T-cell (primary cell): ENCODE measurements around the gene VAMP2. TPM values are rescaled to one million over a fixed set of nuclear protein-coding genes. Genes with fewer than 3 reads are reported as not detected.
A peak's percentile ranks its signal among the peaks of the same experiment; 100 is the strongest.

Experiments
- ATAC-seq, 4 experiments: fragments of 200-7000 bp in 3 of 4; fragments of 150-1000 bp in 1 of 4; cut with Tn5 transposase; replicated peaks in 1 of 4; 1 replicate in 3 of 4; 2 replicates in 1 of 4; pipeline ENCODE4 v1.10.0; 2021; ENCODE audit warnings: moderate library complexity in 3 of 4, mild to moderate bottlenecking in 2 of 4, moderate number of reproducible peaks in 1 of 4
- CTCF ChIA-PET, 2 donors: fragments of 300-600 bp; sonication (Branson Sonifier 250); formaldehyde crosslinking; loops; one replicate each; lab custom pipeline; 2022; ENCODE audit warnings: antibody characterized with exemption in 2 of 2; lab: Charles Lee
- POLR2A ChIA-PET, 2 donors: fragments of 300-600 bp; sonication (Branson Sonifier 250); formaldehyde crosslinking; loops; one replicate each; lab custom pipeline; 2022; ENCODE audit warnings: antibody characterized with exemption in 2 of 2; lab: Charles Lee
- DNase-seq, 35 experiments: peaks; one replicate each; pipeline versions ENCODE4 v3.0.0 to v3.0.0-alpha.2; 2013 to 2023
- H3K27ac ChIP-seq: one replicate; pipeline ENCODE4 v1.5.1; 2013; ENCODE audit warnings: low read length
- H3K27me3 ChIP-seq, 2 experiments: replicated peaks in 1 of 2; 1 replicate in 1 of 2; 2 replicates in 1 of 2; pipeline versions ENCODE4 v1.6.1 to v1.7.0; 2013; ENCODE audit warnings: low read length in 1 of 2, mixed read lengths in 1 of 2; ENCODE audit not compliant: control insufficient read depth in 2 of 2, insufficient read depth in 2 of 2; ENCODE audit errors: extremely low read depth in 1 of 2
- H3K36me3 ChIP-seq, 2 donors: 1 replicate in 1 of 2; 2 replicates in 1 of 2; pipeline versions ENCODE4 v1.6.1 to v1.7.0; 2013; ENCODE audit warnings: low read length in 1 of 2; ENCODE audit not compliant: control insufficient read depth in 2 of 2, insufficient read depth in 1 of 2; ENCODE audit errors: extremely low read depth in 1 of 2
- H3K4me1 ChIP-seq, 2 experiments: 1 replicate in 1 of 2; 2 replicates in 1 of 2; pipeline versions ENCODE4 v1.6.1 to v1.7.0; 2013; ENCODE audit warnings: low read length in 2 of 2, mixed read lengths in 1 of 2; ENCODE audit not compliant: insufficient read depth in 2 of 2, control insufficient read depth in 1 of 2; ENCODE audit errors: extremely low read depth in 1 of 2
- H3K4me3 ChIP-seq, 2 donors: 1 replicate in 1 of 2; 2 replicates in 1 of 2; pipeline versions ENCODE4 v1.5.1 to v1.7.0; 2013; ENCODE audit warnings: mild to moderate bottlenecking in 2 of 2, low read length in 1 of 2, moderate library complexity in 1 of 2; ENCODE audit not compliant: control insufficient read depth in 1 of 2; ENCODE audit errors: extremely low read depth in 1 of 2
- H3K9me3 ChIP-seq: 2 replicates; pipeline ENCODE4 v1.7.0; 2013
- H3K27ac Mint-ChIP-seq, 2 donors: one replicate each; pipeline ENCODE4 v1.8.0; 2020 to 2021; ENCODE audit warnings: mild to moderate bottlenecking in 2 of 2, mixed read lengths in 2 of 2
- H3K27me3 Mint-ChIP-seq, 2 donors: one replicate each; pipeline ENCODE4 v1.8.0; 2021 to 2022; ENCODE audit warnings: mixed read lengths in 2 of 2
- H3K36me3 Mint-ChIP-seq: one replicate; pipeline ENCODE4 v1.8.0; 2021; ENCODE audit warnings: mixed read lengths
- H3K4me1 Mint-ChIP-seq, 3 donors: one replicate each; pipeline ENCODE4 v1.8.0; 2020 to 2022; ENCODE audit warnings: mixed read lengths in 3 of 3, mild to moderate bottlenecking in 1 of 3
- H3K4me3 Mint-ChIP-seq, 3 donors: one replicate each; pipeline ENCODE4 v1.8.0; 2020 to 2022; ENCODE audit warnings: mild to moderate bottlenecking in 3 of 3, mixed read lengths in 3 of 3, moderate library complexity in 3 of 3
- H3K9me3 Mint-ChIP-seq, 3 donors: one replicate each; pipeline ENCODE4 v1.8.0; 2020 to 2022; ENCODE audit warnings: mixed read lengths in 3 of 3
- WGBS: methylation state at CpG from one replicate; pipeline ENCODE4 v1.1.5; 2013; ENCODE audit warnings: missing lambda C conversion rate; ENCODE audit not compliant: insufficient coverage; 5-methylcytosine and 5-hydroxymethylcytosine counted together
- total RNA-seq, 35 experiments: library from RNA in 6 of 35; stranded (reverse) in 6 of 35; fragments of 120-200 nt in 1 of 35; gene quantifications; one replicate each; pipeline versions ENCODE4 v1.2.1 to v1.2.4 and lab custom pipeline; 2013 to 2026

The VAMP2 gene
- total RNA-seq, 5 donors from 2014 or later (not counting 1 experiment from before 2014, with no cell fraction given) = 160 to 243 (median 186) TPM

DNA sequence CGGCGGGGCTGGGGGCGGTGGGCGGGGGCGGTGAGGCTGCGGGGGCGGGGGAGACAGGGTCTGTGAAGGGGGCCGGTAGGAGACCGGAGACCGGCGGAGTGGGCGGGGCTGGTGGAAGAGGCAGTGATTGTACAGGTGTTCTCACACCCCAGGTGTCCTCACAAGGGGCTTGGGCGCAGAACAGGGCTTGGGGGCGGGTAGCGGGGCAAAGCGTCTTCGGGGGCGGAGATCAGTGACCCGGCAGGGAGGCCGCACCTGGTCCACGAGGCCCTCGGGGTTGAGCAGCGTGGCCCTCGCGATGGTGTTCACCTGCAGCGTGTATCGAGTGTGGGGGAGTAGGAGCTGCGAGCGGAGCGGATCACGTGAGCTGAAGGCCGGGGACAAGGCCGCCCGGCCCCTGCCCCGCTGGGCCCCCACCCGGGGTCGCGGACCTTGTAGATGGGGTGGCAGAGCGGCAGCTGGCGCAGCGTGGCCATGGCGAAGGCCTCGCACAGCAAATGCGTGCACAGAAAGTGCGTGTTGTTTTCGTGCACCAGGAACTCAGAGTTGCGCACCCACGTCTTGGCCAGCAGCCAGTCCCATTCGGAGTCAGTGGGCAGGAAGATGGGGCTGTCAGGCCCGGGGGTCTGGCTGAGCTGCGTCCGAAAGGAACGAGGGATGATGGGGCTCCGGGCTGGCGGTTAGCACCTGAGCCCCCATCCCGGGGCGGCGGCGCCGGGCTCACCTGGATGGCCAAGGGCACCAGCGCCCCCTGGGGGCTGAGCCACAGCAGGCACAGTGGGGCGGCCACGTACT is 52.9 kb downstream of the VAMP2 start:
- Mint-ChIP-seq H3K4me3 (peak overlapping the region; percentile 60 to 73 (median 68)), H3K4me1 (peaks cover 0 to 4% (median 4%) of the 10 kb centered on the region in 3 donors), H3K9me3 (no peaks in the 10 kb centered on the region), H3K27ac (no peak overlapping the region), H3K27me3 (peaks cover 14 to 29% of the 10 kb centered on the region in 2 donors), H3K36me3 (no peaks in the 10 kb centered on the region)
- peak; percentile 60 to 90 (median 77) for DNase-seq
- Histone ChIP-seq H3K36me3 (no peaks in the 10 kb centered on the region), H3K9me3 (no peaks in the 10 kb centered on the region), H3K27me3 (peaks cover 0 to 63% of the 10 kb centered on the region in 2 experiments), H3K4me1 (peaks cover 0 to 10% of the 10 kb centered on the region in 2 experiments), H3K4me3 (peak overlapping the region; percentile 46 to 59), H3K27ac (no peak overlapping the region)
- WGBS = 18% methylated on average over 54 of the region's 63 CpGs
- ATAC-seq = peak; percentile 95 to 98 (median 98)
- ChIA-PET CTCF (interaction anchor here (0.7 to 2.4 kb wide), 14 partner anchors 10 to 138 kb away, joined by 3 to 14 read pairs (median 6); no protein-coding TSS in a partner anchor), POLR2A (interaction anchor here in 1 of 2 donors (0.9 kb wide), 1 partner anchor 30 kb away, joined by 3 read pairs; no protein-coding TSS in a partner anchor)

Other genes starting within 250 kb of the VAMP2 start
- 1 to 10 TPM; 2.9 to 7.3 (median 5.2) TPM for gene RNF227, start 246.7 kb downstream of the VAMP2 start, total RNA-seq
- 10 to 100 TPM; 10.0 to 18.1 (median 14.5) TPM for gene KCNAB3, start 233.1 kb downstream of the VAMP2 start, total RNA-seq
- gene TRAPPC1, start 231.0 kb downstream of the VAMP2 start, total RNA-seq = 100 to 1,000 TPM in 3 of 5 donors, 10 to 100 TPM in 2; 95.4 to 138 (median 113) TPM
- gene CNTROB, start 230.7 kb downstream of the VAMP2 start, total RNA-seq = 10 to 100 TPM; 28.9 to 34.9 (median 32.9) TPM
- under 1 TPM in 1 of 5 donors, not detected in 4; 0.06 TPM for gene GUCY2D, start 160.3 kb downstream of the VAMP2 start, total RNA-seq
- gene ALOX15B, start 123.9 kb downstream of the VAMP2 start, total RNA-seq = under 1 TPM in 3 of 5 donors, not detected in 2; 0.10 to 0.20 (median 0.13) TPM
- gene ALOX12B, start 75.2 kb downstream of the VAMP2 start, total RNA-seq = 1 to 10 TPM in 1 of 5 donors, under 1 TPM in 3, not detected in 1; 0.63 to 1.1 (median 0.81) TPM
- 1 to 10 TPM in 1 of 5 donors, under 1 TPM in 3, not detected in 1; 0.13 to 1.2 (median 0.19) TPM for gene ALOXE3, start 44.4 kb downstream of the VAMP2 start, total RNA-seq
- gene HES7, start 38.8 kb downstream of the VAMP2 start, total RNA-seq = 1 to 10 TPM in 1 of 5 donors, under 1 TPM in 2, not detected in 2; 0.16 to 1.6 (median 0.23) TPM
- gene PER1, start 10.5 kb downstream of the VAMP2 start, total RNA-seq = 1,000 to 10,000 TPM in 2 of 5 donors, 10 to 100 TPM in 3; 62.6 to 1,675 (median 82.4) TPM
- gene TMEM107, start 13.4 kb upstream of the VAMP2 start, total RNA-seq = 10 to 100 TPM; 23.4 to 28.9 (median 25.0) TPM
- gene BORCS6, start 27.2 kb upstream of the VAMP2 start, total RNA-seq = 10 to 100 TPM in 3 of 5 donors, 1 to 10 TPM in 2; 6.7 to 21.3 (median 17.2) TPM
- gene AURKB, start 47.6 kb upstream of the VAMP2 start, total RNA-seq = 1 to 10 TPM; 1.0 to 2.7 (median 1.7) TPM
- 100 to 1,000 TPM; 230 to 309 (median 269) TPM for gene CTC1, start 85.1 kb upstream of the VAMP2 start, total RNA-seq
- 10 to 100 TPM; 31.5 to 52.4 (median 37.8) TPM for gene PFAS, start 86.3 kb upstream of the VAMP2 start, total RNA-seq
- 10 to 100 TPM; 29.0 to 41.8 (median 40.9) TPM for gene RANGRF, start 125.7 kb upstream of the VAMP2 start, total RNA-seq
- 10 to 100 TPM in 1 of 5 donors, 1 to 10 TPM in 4; 6.6 to 10.0 (median 8.0) TPM for gene SLC25A35, start 132.5 kb upstream of the VAMP2 start, total RNA-seq
- under 1 TPM in 1 of 5 donors, not detected in 4; 0.26 TPM for gene ARHGEF15, start 147.3 kb upstream of the VAMP2 start, total RNA-seq
- gene ODF4, start 176.9 kb upstream of the VAMP2 start, total RNA-seq = not detected
- 1,000 to 10,000 TPM; 2,515 to 2,978 (median 2,612) TPM for gene RPL26, start 220.2 kb upstream of the VAMP2 start, total RNA-seq
- 1 to 10 TPM in 2 of 5 donors, under 1 TPM in 2, not detected in 1; 0.09 to 1.6 (median 0.57) TPM for gene RNF222, start 234.9 kb upstream of the VAMP2 start, total RNA-seq